ENCODE measurements around the gene FAM193B.
"Not testable (repeated sequence)": the region's sequence is repeated elsewhere in the genome, so short reads cannot be mapped to it uniquely, and the experiment has no call there.

Gene FAM193B

DNA sequence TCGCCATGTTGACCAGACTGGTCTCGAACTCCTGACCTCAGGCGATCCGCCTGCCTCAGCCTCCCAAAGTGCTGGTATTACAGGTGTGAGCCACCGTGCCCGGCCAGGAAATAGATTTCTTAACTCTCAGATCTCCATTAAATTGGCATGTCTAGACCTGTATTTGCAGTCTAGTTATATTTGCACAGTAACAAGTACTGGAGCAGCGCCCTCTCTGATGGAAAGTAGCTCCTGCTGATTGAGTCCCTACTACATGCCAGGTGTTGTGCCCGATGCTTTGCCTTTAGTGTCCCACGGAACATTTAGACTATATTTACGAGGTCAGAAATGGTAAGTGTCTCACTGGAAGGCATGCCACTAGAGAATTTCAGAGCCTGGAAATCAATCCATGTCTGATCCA, 21.8 kb upstream of the FAM193B start:
- no peak for DNase-seq (ENCODE audit: low read depth in 2 of 2)

DNA sequence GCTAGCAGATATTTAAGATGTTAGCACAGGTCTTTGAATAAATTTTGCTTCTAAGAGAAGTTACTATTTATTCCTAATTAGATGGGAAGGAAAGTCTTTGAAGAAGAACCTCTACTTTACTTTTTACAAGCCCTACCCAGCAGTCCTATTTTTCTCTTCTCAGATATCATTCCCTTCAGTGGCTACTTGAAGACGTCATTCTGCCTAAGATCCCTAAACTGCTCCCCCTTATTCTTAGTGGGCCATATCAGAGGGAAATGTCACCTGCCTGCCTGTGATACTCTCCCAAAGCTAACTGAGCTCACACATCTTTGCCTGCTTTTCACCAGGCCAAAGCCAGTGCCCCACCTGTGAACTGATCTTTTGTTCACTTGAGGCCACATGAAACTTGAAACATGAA, 21.1 kb upstream of the FAM193B start:
- DNase-seq (ENCODE audit: low read depth in 2 of 2): no peak

DNA sequence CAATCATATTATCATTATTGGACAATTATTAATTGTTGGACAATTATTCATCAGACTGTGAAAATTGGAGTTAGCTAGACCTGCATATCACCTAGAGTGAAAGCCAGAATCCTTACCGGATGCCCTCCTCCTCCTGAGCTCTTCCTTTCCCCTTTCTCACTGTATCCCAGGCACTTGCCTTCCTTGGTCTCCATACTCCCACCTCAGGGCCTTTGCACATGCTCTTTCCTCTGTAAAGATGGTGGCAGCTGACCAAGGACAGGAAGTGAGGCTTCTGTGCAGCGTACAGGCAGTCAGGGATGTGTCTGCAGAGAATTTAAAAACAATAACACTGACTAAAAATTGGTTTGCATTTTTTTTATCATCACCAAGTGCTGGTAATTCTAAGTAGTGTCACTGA, 15.5 kb upstream of the FAM193B start:
- no peak for DNase-seq (ENCODE audit: low read depth in 2 of 2)

DNA sequence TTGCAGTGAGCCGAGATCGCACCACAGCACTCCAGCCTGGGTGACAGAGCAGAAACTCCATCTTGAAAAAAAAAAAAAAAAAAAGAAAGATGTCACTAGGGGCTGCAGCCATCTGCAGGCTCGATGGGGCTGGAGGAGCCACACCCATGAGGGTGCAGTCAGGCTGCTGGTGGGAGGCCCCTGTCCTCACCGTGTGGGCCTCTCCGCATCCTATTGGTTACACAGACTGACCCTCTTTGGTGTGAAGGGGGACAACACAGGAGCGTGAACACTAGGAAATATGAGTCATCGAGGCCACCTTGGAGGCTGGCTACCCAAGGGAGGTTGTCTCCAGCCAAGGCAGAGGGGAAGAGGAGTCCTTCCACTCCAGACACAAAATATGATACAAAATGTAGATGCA, 14.0 kb upstream of the FAM193B start:
- no peak for DNase-seq (ENCODE audit: low read depth in 2 of 2)

DNA sequence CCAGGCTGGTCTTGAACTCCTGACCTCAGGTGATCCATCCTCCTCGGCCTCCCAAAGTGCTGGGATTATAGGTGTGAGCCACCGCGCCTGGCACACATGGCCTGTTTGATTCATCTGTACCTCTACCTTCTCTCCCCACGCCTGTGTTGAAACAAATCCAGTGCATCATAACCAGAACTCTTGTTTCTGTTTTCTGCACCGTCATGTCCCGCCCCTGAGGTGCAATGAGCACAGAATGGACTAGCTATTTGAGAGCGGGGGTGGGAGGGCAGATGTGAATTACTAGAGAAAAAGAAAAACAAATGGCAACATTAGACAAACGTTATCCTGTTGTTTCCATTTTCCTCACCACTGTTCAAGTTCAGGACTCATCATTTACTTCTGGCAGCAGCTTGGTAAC, 10.7 kb upstream of the FAM193B start:
- no peak for DNase-seq (ENCODE audit: low read depth in 2 of 2)

DNA sequence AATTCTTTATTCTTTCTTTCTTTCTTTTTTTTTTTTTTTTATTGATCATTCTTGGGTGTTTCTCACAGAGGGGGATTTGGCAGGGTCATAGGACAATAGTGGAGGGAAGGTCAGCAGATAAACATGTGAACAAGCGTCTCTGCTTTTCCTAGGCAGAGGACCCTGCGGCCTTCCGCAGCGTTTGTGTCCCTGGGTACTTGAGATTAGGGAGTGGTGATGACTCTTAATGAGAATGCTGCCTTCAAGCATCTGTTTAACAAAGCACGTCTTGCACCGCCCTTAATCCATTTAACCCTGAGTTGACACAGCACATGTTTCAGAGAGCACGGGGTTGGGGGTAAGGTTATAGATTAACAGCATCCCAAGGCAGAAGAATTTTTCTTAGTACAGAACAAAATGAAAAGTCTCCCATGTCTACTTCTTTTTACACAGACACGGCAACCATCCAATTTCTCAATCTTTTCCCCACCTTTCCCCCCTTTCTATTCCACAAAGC, 5.1 kb upstream of the FAM193B start:
- not testable (repeated sequence) for DNase-seq (ENCODE audit: low read depth in 2 of 2)

DNA sequence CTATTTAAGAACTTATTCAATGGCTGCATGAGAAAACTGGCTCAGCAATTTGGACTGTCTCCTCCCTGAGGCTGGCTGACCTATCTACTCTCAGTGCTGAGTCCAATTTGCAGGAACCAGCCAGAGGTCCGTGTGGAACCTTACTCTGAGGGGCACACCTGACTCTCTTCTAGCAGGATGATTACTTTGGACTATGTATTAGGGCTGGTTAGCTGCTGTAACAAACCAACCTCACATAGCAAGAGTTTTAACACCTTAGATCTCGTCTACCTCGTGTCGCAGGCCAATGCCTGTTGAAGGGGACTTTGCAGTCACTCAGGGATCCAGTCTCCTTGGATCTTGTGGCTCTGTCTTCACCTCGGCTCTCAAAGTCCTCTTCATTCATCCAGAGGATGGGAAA, 3.4 kb upstream of the FAM193B start:
- DNase-seq (ENCODE audit: low read depth in 2 of 2): no peak

DNA sequence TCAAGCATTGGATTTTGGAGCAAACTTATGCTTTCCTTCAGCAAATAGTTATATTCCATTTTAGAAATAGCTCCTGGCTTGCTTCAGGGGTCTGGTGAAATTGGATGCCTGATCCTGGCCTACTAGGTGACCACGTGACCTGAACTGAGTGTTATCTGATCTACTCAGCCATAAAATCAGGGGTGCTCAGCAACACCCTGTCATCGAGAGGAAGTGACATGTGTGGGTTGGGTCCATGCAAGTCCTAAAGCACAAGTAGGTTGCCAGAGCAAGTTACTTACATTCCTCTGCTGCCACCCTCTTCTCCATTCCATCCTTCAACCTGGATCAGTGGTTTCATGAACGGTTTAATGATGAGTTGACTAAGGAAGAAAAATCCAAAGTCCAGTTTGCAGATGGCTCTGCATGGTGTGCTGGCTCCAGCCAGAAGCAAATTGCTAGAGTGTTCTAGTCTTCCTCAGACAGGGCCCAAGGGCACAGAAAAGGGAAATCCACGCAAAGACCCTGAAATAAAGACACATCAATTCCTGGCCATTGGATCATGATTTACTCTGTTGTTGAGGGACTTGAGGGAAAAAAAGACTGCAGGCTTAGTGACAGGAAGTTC, 2.8 kb upstream of the FAM193B start:
- DNase-seq (ENCODE audit: low read depth in 2 of 2): no peak

DNA sequence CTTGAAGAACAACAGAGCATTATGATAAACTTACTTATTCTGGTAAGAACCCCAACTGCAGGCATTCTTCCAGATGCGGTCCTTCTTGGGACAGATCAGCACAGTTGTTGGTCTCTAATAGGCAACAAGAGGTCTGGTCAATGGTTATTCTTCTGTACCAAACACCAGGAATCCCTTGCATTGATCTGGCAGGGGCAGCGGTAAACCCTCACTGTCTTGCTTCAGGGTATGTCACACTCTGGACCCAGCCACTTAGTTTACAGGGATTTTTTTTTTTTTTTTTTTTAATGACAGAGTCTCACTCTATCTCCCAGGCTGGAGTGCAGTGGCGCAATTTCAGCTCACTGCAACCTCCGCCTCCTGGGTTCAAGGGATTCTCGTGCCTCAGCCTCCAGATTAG, 1.3 kb upstream of the FAM193B start:
- no peak for DNase-seq (ENCODE audit: low read depth in 2 of 2)

DNA sequence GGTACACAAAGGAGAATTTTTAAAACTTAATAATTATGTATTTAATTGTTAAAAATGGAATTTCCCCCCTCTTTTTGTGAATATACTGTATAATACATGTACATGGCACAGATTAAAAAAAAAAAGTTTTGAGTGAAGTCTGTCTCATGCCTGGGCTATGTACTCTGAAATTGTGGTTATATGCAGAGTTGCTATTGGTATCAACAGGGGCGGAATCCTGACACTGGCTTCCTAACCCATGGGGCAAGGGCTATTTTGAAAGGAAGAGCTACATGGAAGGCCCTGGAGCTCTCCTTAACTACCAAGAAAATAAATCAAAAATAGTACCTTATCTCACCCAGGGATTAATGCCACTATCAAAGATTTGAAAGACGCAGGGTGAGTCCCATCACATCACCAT, 865 bp upstream of the FAM193B start:
- no peak for DNase-seq (ENCODE audit: low read depth in 2 of 2)

DNA sequence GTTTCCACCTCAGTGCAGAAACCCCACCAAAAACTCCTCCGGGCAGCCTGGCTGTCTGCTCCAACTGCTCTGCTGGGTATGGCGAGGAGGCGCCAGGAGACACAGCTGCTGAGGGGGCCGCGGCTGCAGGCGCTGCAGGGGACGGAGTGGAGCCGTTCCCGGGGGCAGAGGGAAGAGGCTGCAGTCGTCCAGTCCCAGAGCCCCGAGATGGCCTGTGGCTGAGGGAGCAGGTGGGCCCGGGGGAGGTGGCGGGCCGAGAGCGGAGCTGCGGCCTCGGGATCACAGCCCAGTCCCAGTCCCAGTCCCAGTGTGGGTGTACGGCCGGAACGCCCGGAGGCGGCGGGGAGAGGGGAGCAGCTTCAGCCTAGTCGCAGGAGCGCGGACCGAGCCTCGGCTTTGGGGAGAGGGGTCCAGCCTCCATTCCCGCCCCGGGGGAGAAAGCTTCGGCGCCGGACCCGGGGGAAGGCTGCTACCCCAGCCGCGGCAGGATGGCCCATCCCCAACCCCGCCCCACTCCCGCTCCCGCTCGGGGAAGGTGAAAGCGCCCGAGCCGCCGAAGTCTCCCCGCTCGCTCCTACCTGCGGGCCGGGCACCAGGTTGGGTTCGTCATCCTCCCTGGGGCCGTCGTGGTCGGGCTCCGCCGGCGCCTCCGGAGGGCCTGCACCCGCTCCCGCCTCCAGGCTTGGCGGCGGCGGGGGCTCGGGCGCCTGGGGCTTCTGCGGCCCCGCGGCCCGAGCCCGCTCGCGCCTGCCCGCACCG, 513 bp downstream of the FAM193B start:
- DNase-seq (ENCODE audit: low read depth in 2 of 2): no peak

DNA sequence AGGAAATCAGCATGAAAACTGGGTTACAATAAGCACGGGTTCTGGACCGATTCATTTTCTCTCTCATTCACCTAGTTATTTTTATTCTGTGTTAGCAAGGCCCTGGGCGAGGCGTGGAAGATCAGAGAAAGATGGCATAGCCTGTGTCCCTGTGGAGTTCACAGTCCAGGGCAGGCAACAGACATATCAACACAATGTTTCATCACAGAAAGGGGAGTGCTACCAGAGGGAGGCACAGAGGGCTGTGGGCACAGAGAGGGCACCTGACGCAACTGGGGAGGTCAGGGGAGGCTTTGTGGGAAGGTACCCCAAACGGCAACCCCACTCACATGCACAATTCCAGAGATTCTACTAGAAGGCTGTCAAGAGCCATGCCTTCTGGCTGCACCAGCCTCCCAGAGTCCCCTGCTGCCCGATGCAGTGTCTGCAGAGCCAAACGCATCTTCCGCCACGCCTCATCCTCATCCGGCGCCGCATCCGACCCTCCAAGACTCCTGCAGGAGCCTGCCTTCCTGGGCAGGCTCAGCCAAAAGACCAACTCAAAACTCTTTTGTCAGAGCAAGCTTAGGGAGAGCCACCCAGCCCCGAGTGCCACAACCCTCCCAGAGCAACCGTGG, 1.4 kb downstream of the FAM193B start:
- DNase-seq (ENCODE audit: low read depth in 2 of 2): no peak

DNA sequence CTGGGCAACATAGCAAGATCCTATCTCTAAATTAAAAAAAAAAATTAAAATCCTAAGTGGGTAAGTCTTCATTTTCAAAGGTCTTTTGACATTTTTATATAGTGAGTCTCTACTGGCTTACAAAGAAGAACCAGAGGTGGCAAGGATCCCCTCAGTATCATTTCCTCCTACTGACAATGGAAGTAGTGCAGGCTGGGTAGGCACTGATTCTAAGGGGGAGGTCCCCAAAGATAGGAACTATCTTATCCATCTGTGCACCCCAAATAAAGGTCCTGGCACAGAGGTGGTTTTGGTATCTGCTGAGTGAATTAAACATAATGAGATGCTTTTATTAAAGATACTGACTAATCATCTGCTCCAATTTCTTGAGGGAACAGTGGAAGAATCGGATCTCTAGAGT, 4.2 kb downstream of the FAM193B start:
- no peak for DNase-seq (ENCODE audit: low read depth in 2 of 2)

DNA sequence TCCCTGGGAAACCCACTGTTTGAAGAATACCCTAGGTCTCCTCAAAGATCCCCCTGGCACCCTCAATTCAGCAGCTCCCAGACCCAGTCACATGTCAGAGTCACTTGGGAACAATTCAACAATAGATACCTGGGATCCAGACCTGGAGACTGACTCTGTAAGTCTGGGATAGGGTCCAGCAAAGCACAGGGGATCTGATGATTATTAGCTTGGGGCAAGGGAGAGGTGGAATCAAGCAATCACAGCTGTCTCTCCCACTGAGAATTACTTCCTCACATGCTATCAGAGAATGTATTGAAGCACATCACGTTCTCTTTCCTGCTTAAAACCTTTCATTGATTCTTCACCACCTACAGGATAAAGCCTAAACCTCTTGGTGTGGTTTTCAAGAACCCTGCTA, 5.9 kb downstream of the FAM193B start:
- DNase-seq (ENCODE audit: low read depth in 2 of 2): no peak

DNA sequence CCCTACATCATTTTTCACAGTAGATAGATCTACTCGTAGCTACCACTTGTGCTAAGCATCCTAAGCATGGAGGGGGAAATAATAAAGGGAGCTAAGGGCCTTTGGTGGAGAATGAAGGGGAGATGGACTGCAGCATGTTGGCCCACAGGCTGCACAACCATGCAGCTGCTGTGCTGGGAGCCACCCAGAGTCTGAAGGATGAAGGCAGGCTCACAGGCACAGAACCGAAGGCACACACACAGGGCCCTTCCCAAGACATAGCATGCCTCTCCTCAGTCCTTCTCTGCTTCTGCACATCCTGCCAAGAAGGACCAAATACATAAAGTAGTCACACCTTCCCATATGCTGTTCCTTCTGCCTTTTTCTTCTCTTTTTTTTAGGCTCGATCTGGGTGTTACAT, 6.6 kb downstream of the FAM193B start:
- no peak for DNase-seq (ENCODE audit: low read depth in 2 of 2)

DNA sequence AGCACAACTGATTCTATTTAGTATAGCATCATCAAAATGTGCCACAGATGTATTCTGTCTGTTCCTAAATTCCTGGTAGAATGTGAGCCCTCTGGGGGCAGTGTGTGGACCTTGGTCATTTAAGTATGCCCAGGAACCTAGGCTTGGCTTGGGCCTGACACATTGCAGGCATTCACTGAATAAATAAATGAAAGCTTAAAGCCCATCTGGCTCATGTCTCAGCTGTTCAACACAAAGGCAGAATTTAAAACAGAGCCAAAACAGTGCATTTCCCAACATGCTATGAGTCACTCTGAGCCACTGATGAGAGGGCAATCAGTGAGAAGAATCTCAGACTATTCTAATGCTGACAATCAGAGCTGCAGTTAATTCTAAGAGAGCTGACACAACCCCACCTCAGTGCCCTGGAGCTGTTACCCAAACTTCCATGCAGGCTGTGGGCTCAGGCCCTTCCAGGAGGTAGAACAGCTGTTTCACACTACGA, 8.1 kb downstream of the FAM193B start:
- no peak for DNase-seq (ENCODE audit: low read depth in 2 of 2)

DNA sequence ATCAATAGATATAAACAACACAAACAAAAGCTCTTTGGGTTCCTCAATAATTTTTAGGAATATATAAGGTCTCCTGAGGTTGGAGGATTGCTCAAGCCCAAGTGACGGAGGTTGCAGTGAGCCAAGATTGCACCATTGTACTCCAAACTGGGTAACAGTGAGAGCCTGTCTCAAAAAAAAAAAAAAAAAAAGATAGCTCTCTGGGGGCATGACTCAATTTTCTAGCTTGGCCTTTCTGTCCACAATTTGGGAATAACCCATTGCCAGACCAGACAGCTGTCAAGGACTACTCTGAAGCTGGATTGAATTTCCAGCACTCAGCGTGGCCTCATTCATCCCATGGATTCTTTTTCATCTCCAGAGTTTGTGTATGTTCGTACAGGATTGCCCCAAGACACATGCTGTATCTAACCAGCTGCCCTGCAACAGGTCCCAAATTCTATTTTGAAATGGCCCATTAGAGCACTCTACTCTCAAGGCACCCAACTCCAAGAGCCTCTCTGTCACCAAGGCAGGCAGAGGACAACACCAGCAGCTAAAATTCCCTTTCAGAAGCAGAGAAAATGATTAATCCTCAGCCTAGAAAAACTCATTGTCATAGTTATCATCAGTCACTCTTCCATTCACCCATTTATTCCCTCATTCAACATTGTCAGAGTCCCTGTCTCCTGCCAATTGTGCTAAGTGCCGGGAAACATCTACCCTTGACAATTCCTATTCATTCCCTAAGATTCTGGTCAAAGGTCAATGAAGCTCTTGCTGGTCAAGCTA, 8.7 kb downstream of the FAM193B start:
- DNase-seq (ENCODE audit: low read depth in 2 of 2): no peak

DNA sequence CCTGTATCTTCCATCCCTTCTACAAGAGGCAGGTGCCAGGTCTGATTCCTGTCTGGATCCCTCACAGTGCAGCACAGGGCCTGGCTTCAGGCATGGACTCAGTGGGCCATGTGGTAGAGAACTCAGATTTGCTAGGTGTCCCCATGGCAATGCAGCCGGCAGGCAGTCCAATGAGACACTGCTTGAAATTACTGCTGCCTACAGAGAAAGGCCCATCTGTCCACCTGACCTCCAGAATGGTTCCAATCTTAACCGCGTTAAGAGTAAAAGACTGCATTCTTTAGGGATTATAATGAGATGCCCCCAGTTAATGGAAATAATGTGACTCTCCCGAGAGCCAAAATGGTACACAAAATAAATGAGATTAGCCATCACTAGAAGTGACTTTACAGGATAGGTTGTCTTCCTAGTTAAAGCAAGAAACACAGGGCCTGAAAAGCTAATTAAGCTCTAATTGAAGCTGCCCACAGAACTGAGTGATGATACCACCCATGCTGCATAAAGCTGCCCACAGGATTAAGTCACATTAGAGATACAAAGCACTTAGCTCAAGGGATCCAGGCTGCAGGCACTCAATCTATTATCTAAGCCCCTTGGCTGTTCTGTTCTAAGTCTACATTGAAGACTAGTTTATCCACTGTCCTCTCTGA, 11.4 kb downstream of the FAM193B start:
- no peak for DNase-seq (ENCODE audit: low read depth in 2 of 2)

DNA sequence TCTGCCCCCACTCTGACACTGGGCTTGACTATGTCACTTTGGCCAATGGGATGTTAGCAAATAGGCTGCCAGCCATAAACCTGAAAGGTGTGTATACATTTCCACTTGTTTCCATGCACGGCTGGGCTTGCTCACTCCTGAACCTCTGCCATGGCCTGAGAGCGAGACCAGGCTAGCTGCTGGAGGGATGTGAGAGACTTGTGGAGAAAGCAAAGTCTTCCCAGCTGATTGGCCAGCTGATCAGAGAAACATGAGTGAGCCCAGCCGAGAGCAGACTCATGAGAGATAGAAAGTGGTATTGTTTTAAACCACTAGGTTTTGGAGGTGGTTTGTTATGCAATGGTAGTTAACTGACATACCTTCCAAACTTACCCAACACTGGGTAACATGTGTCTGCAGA, 13.9 kb downstream of the FAM193B start:
- DNase-seq (ENCODE audit: low read depth in 2 of 2): no peak

DNA sequence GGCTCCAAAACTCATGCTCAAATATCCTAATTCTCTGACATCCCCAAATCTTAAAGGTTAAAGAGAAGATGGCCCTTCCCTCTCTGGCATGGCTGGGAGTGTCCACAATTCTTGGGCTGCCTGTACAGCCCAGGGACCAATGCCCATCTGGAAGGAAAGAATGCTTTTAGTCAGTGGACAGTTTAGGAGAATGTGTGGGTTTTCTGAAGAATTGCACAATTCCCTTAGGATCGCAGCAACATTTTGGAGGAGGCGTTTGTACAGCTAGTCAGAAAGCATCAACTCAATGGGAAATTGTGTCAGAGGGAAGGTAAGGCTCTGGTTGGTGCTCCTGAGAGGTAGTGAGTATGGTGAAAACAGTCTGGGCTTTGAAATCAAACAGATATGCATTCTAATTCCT, 15.0 kb downstream of the FAM193B start:
- no peak for DNase-seq (ENCODE audit: low read depth in 2 of 2)

DNA sequence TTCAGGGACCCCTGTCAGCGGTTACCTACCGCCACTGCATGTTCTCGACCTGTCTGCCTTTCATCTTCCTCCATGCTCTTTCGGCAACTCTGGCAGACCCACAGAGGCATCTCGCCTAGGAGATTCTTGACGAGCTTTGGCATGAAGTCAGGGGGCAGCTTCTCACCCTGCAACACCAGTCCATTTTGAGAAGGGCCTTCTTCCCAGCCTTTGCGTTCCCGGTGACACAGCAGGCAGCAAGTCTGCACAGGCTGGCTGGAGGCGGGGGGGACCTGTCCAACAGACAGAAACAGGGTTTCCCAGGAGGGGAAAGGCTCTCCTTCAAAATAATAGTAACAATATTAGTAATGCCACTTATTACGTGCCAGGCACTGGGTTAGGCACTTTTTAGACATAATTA, 15.5 kb downstream of the FAM193B start:
- no peak for DNase-seq (ENCODE audit: low read depth in 2 of 2)

All from stimulated activated CD8-positive, alpha-beta memory T cell treated with anti-CD3 and anti-CD28 coated beads, Interleukin-7, amount 100 ng/mL, for 1 hour (primary cell).